OCI-M2 (cell line): ENCODE results near the gene BCKDK.

Experiments
- DNase-seq: peaks from one replicate; lab custom pipeline; 2025; ENCODE audit not compliant: unreplicated experiment; lab: John Stamatoyannopoulos, UW

Gene BCKDK

GRCh38 chr16:31080035-31080629 is 28.1 kb upstream of the BCKDK start:
- no peak for DNase-seq

DNA sequence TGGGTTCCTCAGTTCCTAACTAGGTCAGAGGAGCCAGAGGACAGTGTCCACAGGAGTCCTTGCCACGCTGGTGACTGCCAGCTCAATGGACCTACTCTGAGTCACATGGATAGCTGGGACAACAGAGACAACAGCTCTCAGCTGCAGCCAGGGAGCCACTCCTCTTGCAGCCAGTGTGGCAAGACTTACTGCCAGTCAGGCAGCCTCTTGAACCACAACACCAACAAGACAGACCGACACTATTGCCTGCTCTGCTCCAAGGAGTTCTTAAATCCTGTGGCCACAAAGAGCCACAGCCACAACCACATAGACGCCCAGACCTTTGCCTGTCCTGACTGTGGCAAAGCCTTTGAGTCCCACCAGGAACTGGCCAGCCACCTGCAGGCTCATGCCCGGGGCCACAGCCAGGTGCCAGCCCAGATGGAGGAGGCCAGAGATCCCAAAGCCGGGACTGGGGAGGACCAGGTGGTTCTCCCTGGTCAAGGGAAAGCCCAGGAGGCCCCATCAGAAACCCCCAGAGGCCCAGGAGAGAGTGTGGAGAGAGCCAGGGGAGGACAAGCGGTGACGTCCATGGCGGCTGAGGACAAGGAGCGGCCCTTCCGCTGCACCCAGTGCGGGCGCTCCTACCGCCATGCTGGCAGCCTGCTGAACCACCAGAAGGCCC is 27.3 kb upstream of the BCKDK start:
- no peak for DNase-seq

DNA sequence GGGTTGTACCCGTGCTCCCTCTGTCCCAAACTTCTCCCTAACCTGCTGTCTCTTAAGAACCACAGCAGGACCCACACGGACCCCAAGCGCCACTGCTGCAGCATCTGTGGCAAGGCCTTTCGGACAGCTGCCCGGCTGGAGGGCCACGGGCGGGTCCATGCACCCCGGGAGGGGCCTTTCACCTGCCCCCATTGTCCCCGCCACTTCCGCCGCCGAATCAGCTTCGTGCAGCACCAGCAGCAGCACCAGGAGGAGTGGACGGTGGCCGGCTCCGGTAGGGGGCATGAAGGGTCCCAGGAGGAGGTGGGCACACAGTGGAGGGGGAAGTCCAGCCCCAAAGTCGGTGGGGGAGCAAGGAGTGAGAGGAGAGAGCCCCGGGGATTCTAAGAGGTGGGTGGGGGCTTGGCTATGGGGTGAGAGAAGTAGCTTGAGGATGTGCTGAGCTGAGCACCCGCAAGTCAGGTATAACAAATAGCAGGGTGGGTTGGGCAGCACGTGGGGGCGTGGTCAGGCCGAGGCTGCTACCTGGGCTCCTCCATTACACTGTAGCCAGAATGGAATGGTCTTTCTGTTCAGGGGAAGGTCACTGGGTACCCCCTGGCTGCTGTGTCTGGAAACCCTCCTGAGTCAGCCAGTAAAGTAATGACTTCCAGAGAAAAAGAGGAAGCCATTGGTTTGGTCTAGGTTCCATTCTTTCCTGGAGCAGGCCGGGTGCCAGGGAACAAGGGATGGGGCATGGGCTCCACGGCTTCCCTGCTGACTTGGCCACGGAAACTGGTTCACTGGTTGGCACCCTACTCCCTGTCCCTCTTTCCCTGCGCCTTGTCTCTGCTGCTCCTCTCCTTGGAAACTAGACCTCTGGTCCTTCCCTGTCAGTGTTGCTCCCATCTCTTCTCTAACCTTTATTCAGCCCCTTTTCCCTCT is 26.5 kb upstream of the BCKDK start:
- DNase-seq, result no peak

DNA sequence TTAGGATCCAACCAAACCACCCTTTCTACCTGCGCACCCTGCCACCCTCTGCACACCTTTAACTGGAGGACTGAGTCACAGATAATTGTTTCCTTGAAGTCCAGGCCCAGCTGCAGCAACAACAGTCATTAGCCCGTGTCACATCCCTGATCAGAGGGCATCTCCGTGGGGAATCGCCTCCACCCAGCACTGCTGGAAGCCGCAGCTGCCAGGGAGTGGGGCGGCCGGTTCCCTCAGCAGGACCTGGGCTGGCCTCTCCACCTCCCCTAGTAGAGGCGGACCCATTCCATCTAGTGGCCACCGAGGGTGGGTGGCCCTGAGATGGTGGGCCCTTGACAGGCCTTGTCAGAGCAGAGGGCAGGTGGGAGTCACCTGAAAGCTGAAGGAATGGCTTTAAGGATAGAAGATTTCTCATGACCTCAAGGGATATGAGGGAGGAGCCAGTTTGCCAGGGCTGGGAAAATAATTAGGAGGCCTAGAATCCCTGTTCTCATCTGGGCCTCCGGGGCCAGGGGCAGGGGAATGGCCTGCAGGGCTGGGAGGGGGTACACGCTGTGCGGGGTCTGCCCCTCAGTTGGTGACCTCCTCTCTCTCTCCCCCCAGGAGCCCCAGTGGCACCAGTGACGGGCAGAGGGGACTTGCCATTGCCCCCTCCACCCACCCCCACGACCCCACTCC is 25.7 kb upstream of the BCKDK start:
- no peak for DNase-seq

DNA sequence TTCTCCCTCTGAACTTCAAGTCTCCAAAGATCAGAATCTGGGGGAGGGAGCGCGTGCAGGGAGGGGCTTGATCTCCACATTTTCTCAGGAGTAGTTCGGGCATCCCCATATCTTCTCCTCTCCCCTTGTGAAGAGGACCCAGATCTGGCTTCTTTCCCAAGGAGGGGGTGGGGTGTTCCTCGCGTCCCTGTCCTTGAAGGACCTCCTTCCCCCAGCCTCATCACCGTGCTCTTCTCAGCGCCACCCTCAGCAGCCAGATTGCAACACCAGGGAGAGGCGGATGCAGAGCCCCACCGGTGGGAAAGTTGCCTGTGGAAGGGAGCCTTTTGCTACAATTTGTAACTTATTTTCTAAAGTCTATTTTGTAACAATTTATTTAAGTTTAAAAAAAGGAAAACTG is 25.1 kb upstream of the BCKDK start:
- DNase-seq, result no peak

- no peak for DNase-seq
Measured at GRCh38 chr16:31083556-31083955, 24.6 kb upstream of the BCKDK start.

DNA sequence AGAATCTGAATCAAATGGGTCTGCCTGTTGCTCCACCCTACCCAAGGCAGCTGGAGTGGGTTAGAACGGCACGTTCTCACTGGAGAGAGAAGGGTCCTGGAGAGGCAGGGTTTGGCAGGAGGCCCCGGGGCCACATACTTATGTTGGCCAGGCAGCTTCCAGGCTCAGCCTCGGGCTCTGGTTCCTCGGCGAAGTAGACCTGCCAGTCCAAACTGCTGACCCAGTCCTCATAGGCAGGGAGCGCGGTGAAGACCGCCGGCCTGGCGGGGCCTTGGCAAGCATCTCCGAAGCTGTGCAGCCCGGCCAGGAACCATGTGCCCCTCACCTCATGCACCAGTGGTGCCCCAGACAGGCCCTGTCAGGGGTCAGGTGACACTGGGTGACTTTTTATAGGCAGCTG is 24.2 kb upstream of the BCKDK start:
- no peak for DNase-seq

GRCh38 chr16:31084584-31085302 is 23.4 kb upstream of the BCKDK start:
- no peak for DNase-seq

GRCh38 chr16:31085411-31085810 is 22.8 kb upstream of the BCKDK start:
- no peak for DNase-seq

GRCh38 chr16:31085873-31086628 is 22.1 kb upstream of the BCKDK start:
- no peak for DNase-seq

DNA sequence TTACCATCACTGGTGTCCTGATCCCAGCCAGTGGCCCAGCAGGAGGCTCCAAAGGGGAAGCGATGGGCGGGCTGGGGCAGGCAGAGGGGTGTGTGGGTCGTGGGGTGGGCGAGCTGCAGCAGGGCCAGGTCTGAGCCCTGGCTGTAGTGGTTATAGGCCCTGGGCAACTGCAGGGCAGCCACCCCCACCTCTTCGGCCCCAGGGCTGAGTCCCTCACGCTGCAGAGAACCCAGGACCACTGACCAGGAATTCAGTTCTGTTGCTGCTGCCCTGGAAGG is 21.6 kb upstream of the BCKDK start:
- DNase-seq, result no peak

DNA sequence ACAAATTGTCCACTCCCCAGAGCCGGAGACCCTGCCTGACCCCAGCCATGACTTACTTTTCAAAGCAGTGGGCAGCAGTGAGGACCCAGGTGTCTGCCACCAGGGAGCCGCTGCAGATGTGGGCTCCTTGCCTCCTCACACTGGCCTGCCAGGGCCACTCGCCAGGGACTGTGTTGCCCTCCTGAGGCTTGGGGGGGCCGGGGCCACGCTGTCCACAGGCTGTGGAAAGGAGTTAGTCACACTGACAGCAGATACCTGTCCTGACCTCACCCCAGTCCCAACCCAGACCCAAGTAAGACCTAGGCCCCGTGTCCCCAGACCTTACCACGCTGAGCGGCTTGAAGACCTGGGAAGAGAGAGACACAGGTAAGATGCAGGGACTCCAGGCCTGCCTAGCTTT is 20.7 kb upstream of the BCKDK start:
- DNase-seq, result no peak

- no peak for DNase-seq
Measured at GRCh38 chr16:31087971-31088370, 20.2 kb upstream of the BCKDK start.

- no peak for DNase-seq
Measured at GRCh38 chr16:31088459-31089183, 19.6 kb upstream of the BCKDK start, which contains the start of gene PRSS53. TSS of gene PRSS53 (minus strand) at chr16:31088943. CDS start at chr16:31088809, 134 bp downstream.

DNA sequence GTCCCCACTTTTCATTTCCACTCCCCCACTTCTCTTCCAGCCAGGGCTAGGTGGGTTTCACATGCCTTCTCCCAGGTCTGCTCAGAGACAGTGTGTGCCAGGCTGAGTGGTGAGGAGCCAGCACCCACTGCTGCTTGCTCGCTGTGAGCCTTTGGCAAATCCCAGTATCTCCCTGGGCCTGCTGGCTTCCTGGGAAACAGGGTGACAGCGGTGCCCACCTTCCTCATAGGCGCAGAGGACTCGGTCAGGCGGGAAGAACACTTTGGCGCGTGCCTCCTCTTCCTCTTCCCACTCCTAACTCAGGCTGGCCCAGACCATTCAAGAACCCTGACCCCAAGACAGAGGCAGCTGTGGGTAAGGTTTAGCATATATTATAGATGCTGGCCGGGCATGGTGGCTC is 19.0 kb upstream of the BCKDK start:
- no peak for DNase-seq

DNA sequence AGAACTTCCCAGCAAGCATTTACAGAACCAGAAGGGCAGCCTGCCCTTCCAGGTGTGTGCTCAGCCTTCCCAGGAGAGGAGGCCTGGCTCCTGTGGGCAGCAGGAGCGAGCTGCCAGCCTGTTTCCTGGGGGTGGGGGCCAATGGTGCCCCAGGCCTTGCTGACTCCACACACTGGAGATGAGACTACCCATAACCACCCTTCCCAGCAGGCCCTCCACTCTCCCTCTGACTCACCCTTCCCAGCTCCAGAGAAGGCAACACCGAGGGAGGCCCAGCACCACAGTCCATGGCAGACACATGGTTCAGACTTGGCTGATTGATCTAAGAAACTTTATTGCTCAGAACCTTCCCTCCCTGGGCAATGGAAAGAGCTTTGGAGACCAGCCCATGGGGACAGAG is 17.6 kb upstream of the BCKDK start:
- DNase-seq, result no peak

DNA sequence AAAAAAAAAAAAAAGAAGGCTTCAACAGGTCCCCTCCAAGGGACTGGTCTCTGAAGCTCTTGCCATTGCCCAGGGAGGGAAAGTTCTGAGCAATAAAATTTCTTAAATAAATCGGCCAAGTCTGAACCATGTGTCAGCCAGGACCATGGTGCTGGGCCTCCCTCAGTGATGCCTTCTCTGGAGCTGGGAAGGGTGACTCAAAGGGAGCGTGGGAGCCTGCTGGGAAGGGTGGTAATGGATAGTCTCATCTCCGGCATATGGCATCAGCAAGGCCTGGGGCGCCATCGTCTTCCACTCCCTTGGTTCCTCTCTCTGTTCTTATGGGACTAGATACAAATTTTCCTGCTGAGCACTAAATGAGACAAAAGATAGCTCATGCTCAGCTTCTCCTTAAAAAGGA is 15.9 kb upstream of the BCKDK start:
- DNase-seq, result no peak

- DNase-seq, result no peak
Measured at GRCh38 chr16:31093132-31093703, 15.0 kb upstream of the BCKDK start.

GRCh38 chr16:31094088-31094423 is 14.1 kb upstream of the BCKDK start:
- DNase-seq, result no peak
